Measurements from ENCODE around the gene KNL1. TPM values are rescaled to one million over a fixed set of nuclear protein-coding genes. Genes with fewer than 3 reads are reported as not detected.

KNL1 gene
- total RNA-seq, 1 experiment from 2014 or later = 28.9 TPM

- TF ChIP-seq TCF7L2 (IDR thresholded peaks at IDR 0.05; ENCODE audit: low read depth, low read length) = no peak
- no peak for TF ChIP-seq SIN3A (IDR thresholded peaks at IDR 0.05; ENCODE audit: borderline replicate concordance, insufficient read depth, low read depth, low read length)
- no peak for TF ChIP-seq POLR2AphosphoS5 (IDR thresholded peaks at IDR 0.05; ENCODE audit: low read depth, low read length)
- no peak for TF ChIP-seq CTCF (IDR thresholded peaks at IDR 0.05)
- intact Hi-C loops (cut with micrococcal nuclease; ENCODE audit: unreplicated experiment) (no loop called here), in situ Hi-C loops (cut with HindIII; ENCODE audit: low pct_unique_long_range_greater_than_20kb, low sequenced_read_pairs) (loop anchor here (25.0 kb wide), 1 partner anchor 140 kb away; no protein-coding TSS in a partner anchor)
- ChIA-PET POLR2A (no interaction called here), CTCF (interaction anchor here (0.6 kb wide), 2 partner anchors 9 to 287 kb away, joined by 4 to 5 read pairs; no protein-coding TSS in a partner anchor)
- Histone ChIP-seq H3K36me3 (ENCODE audit: control insufficient read depth, insufficient read depth, low read length) (peaks cover 21% of the 10 kb centered on the region; the same call in 1 of the 2 replicates), H3K9me3 (ENCODE audit: control insufficient read depth, insufficient read depth, low read depth, low read length) (no peaks in the 10 kb centered on the region), H3K4me1 (ENCODE audit: control insufficient read depth, insufficient read depth, low read length) (no peaks in the 10 kb centered on the region), H3K4me3 (ENCODE audit: low read depth in 2 of 2, low read length in 2 of 2) (no peak overlapping the region), H3K27me3 (ENCODE audit: control insufficient read depth, insufficient read depth, low read length) (no peaks in the 10 kb centered on the region), H3K27ac (ENCODE audit: low read length) (no peak overlapping the region)
- no TSS peak for BruUV-seq (replicated peaks)
- DNase-seq (ENCODE audit: low read depth, low spot score) = no peak
- no peak for ATAC-seq
Observed at GRCh38 chr15:40647523-40647922, 53.5 kb downstream of the KNL1 start.

- Histone ChIP-seq H3K27me3 (ENCODE audit: control insufficient read depth, insufficient read depth, low read length) (no peaks in the 10 kb centered on the region), H3K36me3 (ENCODE audit: control insufficient read depth, insufficient read depth, low read length) (peaks cover 21% of the 10 kb centered on the region; the same call in 1 of the 2 replicates), H3K27ac (ENCODE audit: low read length) (no peak overlapping the region), H3K4me3 (ENCODE audit: low read depth in 2 of 2, low read length in 2 of 2) (no peak overlapping the region), H3K4me1 (ENCODE audit: control insufficient read depth, insufficient read depth, low read length) (no peaks in the 10 kb centered on the region), H3K9me3 (ENCODE audit: control insufficient read depth, insufficient read depth, low read depth, low read length) (no peaks in the 10 kb centered on the region)
- ChIA-PET CTCF (no interaction called here), POLR2A (interaction anchor here (0.6 kb wide), 1 partner anchor 41 kb away, joined by 10 read pairs; no protein-coding TSS in a partner anchor)
- no peak for TF ChIP-seq SIN3A (IDR thresholded peaks at IDR 0.05; ENCODE audit: borderline replicate concordance, insufficient read depth, low read depth, low read length)
- TF ChIP-seq REST (IDR thresholded peaks at IDR 0.05; ENCODE audit: insufficient read depth in 1 of 2, low read depth in 2 of 2, low read length in 1 of 2) = no peak
- ATAC-seq (no peak), DNase-seq (ENCODE audit: low read depth, low spot score) (no peak)
- in situ Hi-C loops (cut with HindIII; ENCODE audit: low pct_unique_long_range_greater_than_20kb, low sequenced_read_pairs) = no loop called here
- intact Hi-C loops (cut with micrococcal nuclease; ENCODE audit: unreplicated experiment) = no loop called here
- BruUV-seq (replicated peaks) = no TSS peak
Observed at GRCh38 chr15:40650479-40650878, 56.4 kb downstream of the KNL1 start.

- no peaks in the 10 kb centered on the region for H3K9me3 ChIP-seq (ENCODE audit: control insufficient read depth, insufficient read depth, low read depth, low read length)
- H3K4me3 ChIP-seq (ENCODE audit: low read depth in 2 of 2, low read length in 2 of 2) = no peak overlapping the region
- H3K4me1 ChIP-seq (ENCODE audit: control insufficient read depth, insufficient read depth, low read length) = no peaks in the 10 kb centered on the region
- ChIA-PET POLR2A (no interaction called here), CTCF (no interaction called here)
- H3K36me3 ChIP-seq (ENCODE audit: control insufficient read depth, insufficient read depth, low read length) = peaks cover 13% of the 10 kb centered on the region; the same call in 1 of the 2 replicates
- no TSS peak for BruUV-seq (replicated peaks)
- DNase-seq (ENCODE audit: low read depth, low spot score) (no peak), ATAC-seq (no peak; the same call in 1 of the 2 replicates)
- H3K27ac ChIP-seq (ENCODE audit: low read length) = no peak overlapping the region
- no peaks in the 10 kb centered on the region for H3K27me3 ChIP-seq (ENCODE audit: control insufficient read depth, insufficient read depth, low read length)
- in situ Hi-C loops (cut with HindIII; ENCODE audit: low pct_unique_long_range_greater_than_20kb, low sequenced_read_pairs) = no loop called here
- intact Hi-C loops (cut with micrococcal nuclease; ENCODE audit: unreplicated experiment) = no loop called here
- no peak for TF ChIP-seq SIN3A (IDR thresholded peaks at IDR 0.05; ENCODE audit: borderline replicate concordance, insufficient read depth, low read depth, low read length)
- no peak for TF ChIP-seq REST (IDR thresholded peaks at IDR 0.05; ENCODE audit: insufficient read depth in 1 of 2, low read depth in 2 of 2, low read length in 1 of 2)
- TF ChIP-seq TCF7L2 (IDR thresholded peaks at IDR 0.05; ENCODE audit: low read depth, low read length) = no peak
- TF ChIP-seq CTCF (IDR thresholded peaks at IDR 0.05) = no peak
- no peak for TF ChIP-seq POLR2AphosphoS5 (IDR thresholded peaks at IDR 0.05; ENCODE audit: low read depth, low read length)
Observed at GRCh38 chr15:40660686-40661085, 66.6 kb downstream of the KNL1 start.

All from Panc1 (cell line).